ENCODE measurements around the gene HTR6.
A peak's percentile ranks its signal among the peaks of the same experiment; 100 is the strongest.

HTR6 gene

DNA sequence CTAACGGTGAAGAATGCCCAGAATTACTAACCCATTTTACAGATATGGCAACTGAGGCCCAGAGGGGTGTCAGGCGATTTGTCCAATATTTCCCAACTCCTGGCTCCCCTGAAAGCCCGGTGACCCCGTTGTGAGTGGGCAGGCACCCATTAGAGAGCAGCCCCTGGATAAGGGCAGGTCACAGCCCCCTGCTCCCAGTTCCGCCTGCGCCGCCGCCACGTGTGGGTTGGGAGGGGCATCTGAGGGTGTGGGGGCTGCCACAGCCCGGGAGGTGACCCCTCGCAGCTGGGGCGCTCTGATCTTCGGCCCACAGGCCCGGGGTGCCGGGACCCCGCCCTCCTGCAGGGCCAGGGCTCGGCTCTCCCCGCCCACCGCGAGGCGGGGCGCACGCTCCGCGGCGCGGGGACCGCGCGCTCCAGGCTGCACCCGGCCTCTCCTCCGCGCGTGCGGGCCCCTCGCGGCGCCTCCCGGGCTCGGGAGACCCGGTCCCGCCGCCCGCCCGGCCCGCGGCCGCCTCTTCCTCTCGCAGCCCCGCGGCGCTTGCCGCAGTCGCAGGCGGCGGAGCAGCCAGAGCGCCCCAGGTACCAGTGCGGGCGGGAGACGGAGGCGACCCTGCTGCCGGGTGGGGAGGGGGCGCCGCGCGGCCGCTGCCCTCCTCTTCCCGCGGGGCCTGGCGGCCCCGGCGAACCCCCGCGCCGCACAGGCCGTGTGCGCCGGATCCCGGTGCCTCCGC is at the start of gene HTR6:
Gene HTR6, plus strand, starts transcription at position 423 of the 733 bp plus-strand sequence. CDS start 879 bp downstream, outside the sequence.
- DNase-seq (ENCODE audit: low read depth, low spot score): no peak
- WGBS (ENCODE audit: insufficient coverage, insufficient read length): no CpG with 5 or more reads among the region's 80 CpGs
- Histone ChIP-seq H3K36me3 (ENCODE audit: control insufficient read depth, insufficient read depth, low read length) (no peaks in the 10 kb centered on the region), H3K4me1 (ENCODE audit: control insufficient read depth, insufficient read depth, low read length) (no peaks in the 10 kb centered on the region; the same call in 1 of the 2 replicates), H3K9me3 (ENCODE audit: control insufficient read depth, insufficient read depth, low read length) (no peaks in the 10 kb centered on the region), H3K4me3 (ENCODE audit: low read length) (peak within 1 kb of the TSS; percentile 51), H3K27me3 (ENCODE audit: control insufficient read depth, insufficient read depth, low read length) (peaks cover 21% of the 10 kb centered on the region), H3K27ac (ENCODE audit: low read length) (no peak within 1 kb of the TSS)

DNA sequence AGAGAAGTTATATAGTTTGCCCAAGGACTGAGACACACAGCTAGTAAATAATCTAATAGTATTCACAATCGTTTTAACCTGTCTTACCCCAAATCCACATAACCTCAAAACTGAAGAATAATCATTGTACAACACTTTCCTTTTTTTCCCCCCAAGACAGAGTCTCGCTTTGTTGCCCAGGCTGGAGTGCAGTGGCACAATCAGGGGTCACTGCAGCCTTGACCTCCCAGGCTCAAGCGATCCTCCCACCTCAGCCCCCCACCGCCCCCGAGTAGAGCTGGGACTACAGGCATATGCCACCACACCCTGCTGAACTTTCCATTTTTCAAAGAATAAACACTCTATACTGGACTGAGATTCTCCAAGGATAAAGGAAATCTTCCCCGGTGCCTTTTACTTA is 49.2 kb upstream of the HTR6 start:
- no peak for DNase-seq (ENCODE audit: low read depth, low spot score)
- WGBS (ENCODE audit: insufficient coverage, insufficient read length): 100% methylated on average over 1 of the region's 6 CpGs
- no peaks in the 10 kb centered on the region for H3K27me3 ChIP-seq (ENCODE audit: control insufficient read depth, insufficient read depth, low read length)
- H3K4me1 ChIP-seq (ENCODE audit: control insufficient read depth, insufficient read depth, low read length): peaks cover 1% of the 10 kb centered on the region; the same call in 1 of the 2 replicates
- no peak overlapping the region for H3K4me3 ChIP-seq (ENCODE audit: low read length)
- H3K9me3 ChIP-seq (ENCODE audit: control insufficient read depth, insufficient read depth, low read length): peaks cover 2% of the 10 kb centered on the region; the same call in 1 of the 2 replicates
- H3K27ac ChIP-seq (ENCODE audit: low read length): no peak overlapping the region
- no peaks in the 10 kb centered on the region for H3K36me3 ChIP-seq (ENCODE audit: control insufficient read depth, insufficient read depth, low read length)

DNA sequence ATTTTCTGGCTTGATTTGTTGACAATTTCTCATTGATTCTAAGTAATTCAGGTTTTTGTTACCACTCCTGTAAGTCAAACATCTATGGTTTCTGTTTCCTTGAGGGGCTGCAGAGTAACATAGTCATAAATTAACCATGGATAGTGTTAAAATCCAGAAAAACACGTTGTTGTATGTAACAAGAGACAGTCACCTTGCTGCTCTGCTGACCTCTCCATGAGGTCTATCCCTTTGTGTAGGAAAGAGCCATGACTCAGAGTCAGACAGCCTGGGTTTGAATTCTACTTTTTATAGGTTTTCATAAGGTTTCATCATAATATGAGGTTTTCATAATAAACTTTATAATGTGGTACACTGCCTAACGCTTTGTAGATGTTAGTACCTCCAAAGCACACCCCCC is 48.2 kb upstream of the HTR6 start:
- no CpG with 5 or more reads among the region's 2 CpGs for WGBS (ENCODE audit: insufficient coverage, insufficient read length)
- peaks cover 1% of the 10 kb centered on the region; the same call in 1 of the 2 replicates for H3K4me1 ChIP-seq (ENCODE audit: control insufficient read depth, insufficient read depth, low read length)
- H3K27ac ChIP-seq (ENCODE audit: low read length): no peak overlapping the region
- DNase-seq (ENCODE audit: low read depth, low spot score): no peak
- no peak overlapping the region for H3K4me3 ChIP-seq (ENCODE audit: low read length)
- no peaks in the 10 kb centered on the region for H3K36me3 ChIP-seq (ENCODE audit: control insufficient read depth, insufficient read depth, low read length)
- H3K27me3 ChIP-seq (ENCODE audit: control insufficient read depth, insufficient read depth, low read length): no peaks in the 10 kb centered on the region
- peaks cover 2% of the 10 kb centered on the region; the same call in 1 of the 2 replicates for H3K9me3 ChIP-seq (ENCODE audit: control insufficient read depth, insufficient read depth, low read length)

- no peak for DNase-seq (ENCODE audit: low read depth, low spot score)
- H3K4me3 ChIP-seq (ENCODE audit: low read length): no peak overlapping the region
- no peak overlapping the region for H3K27ac ChIP-seq (ENCODE audit: low read length)
- no peaks in the 10 kb centered on the region for H3K36me3 ChIP-seq (ENCODE audit: control insufficient read depth, insufficient read depth, low read length)
- no peaks in the 10 kb centered on the region for H3K27me3 ChIP-seq (ENCODE audit: control insufficient read depth, insufficient read depth, low read length)
- peaks cover 1% of the 10 kb centered on the region; the same call in 1 of the 2 replicates for H3K4me1 ChIP-seq (ENCODE audit: control insufficient read depth, insufficient read depth, low read length)
- no CpG with 5 or more reads among the region's 3 CpGs for WGBS (ENCODE audit: insufficient coverage, insufficient read length)
- H3K9me3 ChIP-seq (ENCODE audit: control insufficient read depth, insufficient read depth, low read length): peaks cover 2% of the 10 kb centered on the region; the same call in 1 of the 2 replicates
Observed at GRCh38 chr1:19617376-19617775, 47.3 kb upstream of the HTR6 start.

- Histone ChIP-seq H3K27me3 (ENCODE audit: control insufficient read depth, insufficient read depth, low read length) (no peaks in the 10 kb centered on the region), H3K4me1 (ENCODE audit: control insufficient read depth, insufficient read depth, low read length) (peaks cover 1% of the 10 kb centered on the region; the same call in 1 of the 2 replicates), H3K9me3 (ENCODE audit: control insufficient read depth, insufficient read depth, low read length) (no peaks in the 10 kb centered on the region), H3K36me3 (ENCODE audit: control insufficient read depth, insufficient read depth, low read length) (no peaks in the 10 kb centered on the region), H3K4me3 (ENCODE audit: low read length) (no peak overlapping the region), H3K27ac (ENCODE audit: low read length) (no peak overlapping the region)
- DNase-seq (ENCODE audit: low read depth, low spot score): no peak
- no CpG with 5 or more reads among the region's 3 CpGs for WGBS (ENCODE audit: insufficient coverage, insufficient read length)
Observed at GRCh38 chr1:19618428-19618827, 46.2 kb upstream of the HTR6 start.

DNA sequence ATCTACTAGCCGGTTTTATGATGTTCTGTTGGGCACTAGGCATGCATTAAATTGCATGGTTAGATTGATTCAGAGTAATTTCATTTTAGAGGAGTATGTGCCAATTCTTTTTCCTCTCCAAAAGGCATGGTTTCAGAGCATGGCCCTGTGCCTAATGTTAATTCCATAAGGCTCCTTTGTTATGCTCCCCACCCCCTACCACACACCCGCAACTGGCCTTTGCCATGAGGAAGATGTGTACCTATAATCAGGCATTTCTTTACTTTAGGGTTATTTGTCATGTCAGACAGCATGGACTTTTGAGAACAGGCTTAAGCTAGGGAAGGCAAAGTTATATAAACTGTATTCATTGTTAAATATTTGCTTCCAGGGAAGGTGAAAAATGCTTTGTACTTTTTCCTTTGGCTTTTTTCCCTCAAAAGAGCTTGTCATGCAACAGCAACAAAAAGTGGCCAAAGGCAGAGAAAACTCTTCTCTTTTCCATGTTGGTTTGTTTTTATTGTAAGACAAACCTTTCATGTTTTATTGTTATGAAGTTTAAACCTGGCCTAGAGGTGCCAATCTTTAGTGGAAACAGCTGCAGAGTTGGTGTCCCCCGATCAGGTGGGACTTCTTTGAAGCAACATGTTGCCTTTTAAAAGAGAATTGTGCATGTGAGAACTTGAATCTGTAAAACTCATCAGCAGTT is 44.8 kb upstream of the HTR6 start:
- DNase-seq (ENCODE audit: low read depth, low spot score): no peak
- H3K4me3 ChIP-seq (ENCODE audit: low read length): no peak overlapping the region
- H3K36me3 ChIP-seq (ENCODE audit: control insufficient read depth, insufficient read depth, low read length): no peaks in the 10 kb centered on the region
- no peaks in the 10 kb centered on the region for H3K27me3 ChIP-seq (ENCODE audit: control insufficient read depth, insufficient read depth, low read length)
- no peak overlapping the region for H3K27ac ChIP-seq (ENCODE audit: low read length)
- H3K4me1 ChIP-seq (ENCODE audit: control insufficient read depth, insufficient read depth, low read length): peaks cover 1% of the 10 kb centered on the region; the same call in 1 of the 2 replicates
- H3K9me3 ChIP-seq (ENCODE audit: control insufficient read depth, insufficient read depth, low read length): no peaks in the 10 kb centered on the region
- no CpG with 5 or more reads among the region's 3 CpGs for WGBS (ENCODE audit: insufficient coverage, insufficient read length)

GRCh38 chr1:19620786-19621185 is 43.9 kb upstream of the HTR6 start:
- no peak overlapping the region for H3K27ac ChIP-seq (ENCODE audit: low read length)
- no peak overlapping the region for H3K4me3 ChIP-seq (ENCODE audit: low read length)
- H3K4me1 ChIP-seq (ENCODE audit: control insufficient read depth, insufficient read depth, low read length): peaks cover 1% of the 10 kb centered on the region; the same call in 1 of the 2 replicates
- no peaks in the 10 kb centered on the region for H3K27me3 ChIP-seq (ENCODE audit: control insufficient read depth, insufficient read depth, low read length)
- H3K36me3 ChIP-seq (ENCODE audit: control insufficient read depth, insufficient read depth, low read length): 0 out of 2 replicates have a peak, but pooled peaks cover 3% of the 10 kb centered on the region
- no peaks in the 10 kb centered on the region for H3K9me3 ChIP-seq (ENCODE audit: control insufficient read depth, insufficient read depth, low read length)
- no CpG with 5 or more reads among the region's 3 CpGs for WGBS (ENCODE audit: insufficient coverage, insufficient read length)
- no peak for DNase-seq (ENCODE audit: low read depth, low spot score)

- Histone ChIP-seq H3K27ac (ENCODE audit: low read length) (no peak overlapping the region), H3K4me1 (ENCODE audit: control insufficient read depth, insufficient read depth, low read length) (peaks cover 1% of the 10 kb centered on the region; the same call in 1 of the 2 replicates), H3K9me3 (ENCODE audit: control insufficient read depth, insufficient read depth, low read length) (no peaks in the 10 kb centered on the region), H3K4me3 (ENCODE audit: low read length) (no peak overlapping the region), H3K27me3 (ENCODE audit: control insufficient read depth, insufficient read depth, low read length) (no peaks in the 10 kb centered on the region), H3K36me3 (ENCODE audit: control insufficient read depth, insufficient read depth, low read length) (0 out of 2 replicates have a peak, but pooled peaks cover 3% of the 10 kb centered on the region)
- no CpG with 5 or more reads among the region's 4 CpGs for WGBS (ENCODE audit: insufficient coverage, insufficient read length)
- DNase-seq (ENCODE audit: low read depth, low spot score): no peak
Observed at GRCh38 chr1:19621274-19621950, 43.3 kb upstream of the HTR6 start.

DNA sequence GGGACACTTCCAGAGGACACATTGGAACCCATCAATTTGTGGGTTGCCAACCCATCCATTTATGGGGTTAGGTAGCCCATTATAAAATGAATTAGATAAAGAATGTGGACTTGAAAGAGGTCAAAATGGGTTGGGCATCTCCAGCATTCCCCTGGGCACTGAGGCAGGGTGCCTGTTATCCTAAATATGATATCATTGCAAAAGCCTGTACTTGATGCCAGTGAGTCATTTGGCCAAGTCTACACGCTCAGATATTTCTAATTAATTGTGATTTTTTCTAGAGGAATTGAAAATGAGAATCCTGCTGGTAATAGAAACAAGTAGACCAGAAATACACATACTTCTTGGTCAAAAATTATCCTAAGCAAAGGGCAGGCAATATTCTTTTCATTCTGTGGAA is 42.5 kb upstream of the HTR6 start:
- Histone ChIP-seq H3K27me3 (ENCODE audit: control insufficient read depth, insufficient read depth, low read length) (no peaks in the 10 kb centered on the region), H3K36me3 (ENCODE audit: control insufficient read depth, insufficient read depth, low read length) (0 out of 2 replicates have a peak, but pooled peaks cover 7% of the 10 kb centered on the region), H3K9me3 (ENCODE audit: control insufficient read depth, insufficient read depth, low read length) (no peaks in the 10 kb centered on the region), H3K27ac (ENCODE audit: low read length) (no peak overlapping the region), H3K4me3 (ENCODE audit: low read length) (no peak overlapping the region), H3K4me1 (ENCODE audit: control insufficient read depth, insufficient read depth, low read length) (peaks cover 1% of the 10 kb centered on the region; the same call in 1 of the 2 replicates)
- WGBS (ENCODE audit: insufficient coverage, insufficient read length): no CpG with 5 or more reads among the region's 1 CpG
- no peak for DNase-seq (ENCODE audit: low read depth, low spot score)

GRCh38 chr1:19623523-19623922 is 41.2 kb upstream of the HTR6 start:
- H3K36me3 ChIP-seq (ENCODE audit: control insufficient read depth, insufficient read depth, low read length): 0 out of 2 replicates have a peak, but pooled peaks cover 7% of the 10 kb centered on the region
- WGBS (ENCODE audit: insufficient coverage, insufficient read length): no CpG with 5 or more reads among the region's 3 CpGs
- no peaks in the 10 kb centered on the region for H3K27me3 ChIP-seq (ENCODE audit: control insufficient read depth, insufficient read depth, low read length)
- H3K4me1 ChIP-seq (ENCODE audit: control insufficient read depth, insufficient read depth, low read length): peaks cover 1% of the 10 kb centered on the region; the same call in 1 of the 2 replicates
- no peak overlapping the region for H3K27ac ChIP-seq (ENCODE audit: low read length)
- no peak overlapping the region for H3K4me3 ChIP-seq (ENCODE audit: low read length)
- no peak for DNase-seq (ENCODE audit: low read depth, low spot score)
- H3K9me3 ChIP-seq (ENCODE audit: control insufficient read depth, insufficient read depth, low read length): no peaks in the 10 kb centered on the region

All from iPS DF 6.9 (cell line).